ENCODE results near the gene PTPN3.
A peak's percentile ranks its signal among the peaks of the same experiment; 100 is the strongest.

PTPN3 gene

GRCh38 chr9:109416135-109416706 lies 81.9 kb downstream of the PTPN3 start:
- peak; percentile 44 for ATAC-seq
- H3K36me3 Mint-ChIP-seq: no peaks in the 10 kb centered on the region
- DNase-seq (ENCODE audit: low spot score in 2 of 2): no peak
- no peak overlapping the region for H3K4me3 Mint-ChIP-seq
- peaks cover 16% of the 10 kb centered on the region for H3K4me1 Mint-ChIP-seq
- H3K27ac Mint-ChIP-seq: no peak overlapping the region
- peaks cover 4% of the 10 kb centered on the region for H3K9me3 Mint-ChIP-seq

- DNase-seq (ENCODE audit: low spot score in 2 of 2) (no peak), ATAC-seq (no peak)
- H3K4me3 Mint-ChIP-seq: no peak overlapping the region
- H3K36me3 Mint-ChIP-seq: no peaks in the 10 kb centered on the region
- peaks cover 4% of the 10 kb centered on the region for H3K9me3 Mint-ChIP-seq
- peaks cover 22% of the 10 kb centered on the region for H3K4me1 Mint-ChIP-seq
- no peak overlapping the region for H3K27ac Mint-ChIP-seq
Measured at GRCh38 chr9:109414125-109414785, 83.9 kb downstream of the PTPN3 start.

GRCh38 chr9:109411798-109412352 lies 86.2 kb downstream of the PTPN3 start:
- H3K36me3 Mint-ChIP-seq: no peaks in the 10 kb centered on the region
- DNase-seq (ENCODE audit: low spot score in 2 of 2) (peak in 1 of 2 donors; percentile 55), ATAC-seq (peak; percentile 27)
- H3K4me1 Mint-ChIP-seq: peaks cover 22% of the 10 kb centered on the region
- peak overlapping the region; percentile 12 for H3K27ac Mint-ChIP-seq
- peak overlapping the region; percentile 17 for H3K4me3 Mint-ChIP-seq
- H3K9me3 Mint-ChIP-seq: peaks cover 4% of the 10 kb centered on the region

GRCh38 chr9:109411069-109411761 lies 86.9 kb downstream of the PTPN3 start:
- peaks cover 4% of the 10 kb centered on the region for H3K9me3 Mint-ChIP-seq
- peak in 1 of 2 donors; percentile 65 for DNase-seq (ENCODE audit: low spot score in 2 of 2)
- no peaks in the 10 kb centered on the region for H3K36me3 Mint-ChIP-seq
- peak overlapping the region; percentile 12 for H3K27ac Mint-ChIP-seq
- ATAC-seq: peak; percentile 79
- H3K4me1 Mint-ChIP-seq: peaks cover 22% of the 10 kb centered on the region
- H3K4me3 Mint-ChIP-seq: peak overlapping the region; percentile 17

- Mint-ChIP-seq H3K4me1 (peaks cover 22% of the 10 kb centered on the region), H3K9me3 (peaks cover 4% of the 10 kb centered on the region), H3K27ac (no peak overlapping the region), H3K36me3 (no peaks in the 10 kb centered on the region), H3K4me3 (no peak overlapping the region)
- ATAC-seq (no peak), DNase-seq (ENCODE audit: low spot score in 2 of 2) (no peak)
Measured at GRCh38 chr9:109409773-109410397, 88.2 kb downstream of the PTPN3 start.

- DNase-seq (ENCODE audit: low spot score in 2 of 2): no peak
- no peaks in the 10 kb centered on the region for H3K36me3 Mint-ChIP-seq
- no peak for ATAC-seq
- no peak overlapping the region for H3K4me3 Mint-ChIP-seq
- H3K27ac Mint-ChIP-seq: no peak overlapping the region
- peaks cover 22% of the 10 kb centered on the region for H3K4me1 Mint-ChIP-seq
- peaks cover 4% of the 10 kb centered on the region for H3K9me3 Mint-ChIP-seq
Measured at GRCh38 chr9:109408759-109409462, 89.2 kb downstream of the PTPN3 start.

- Mint-ChIP-seq H3K27ac (no peak overlapping the region), H3K36me3 (no peaks in the 10 kb centered on the region), H3K4me3 (no peak overlapping the region), H3K9me3 (no peaks in the 10 kb centered on the region), H3K4me1 (peaks cover 5% of the 10 kb centered on the region)
- DNase-seq (ENCODE audit: low spot score in 2 of 2) (no peak), ATAC-seq (no peak)
Measured at GRCh38 chr9:109403766-109404320, 94.3 kb downstream of the PTPN3 start.

GRCh38 chr9:109403116-109403515 lies 95.0 kb downstream of the PTPN3 start:
- Mint-ChIP-seq H3K9me3 (no peaks in the 10 kb centered on the region), H3K4me3 (no peak overlapping the region), H3K4me1 (peaks cover 5% of the 10 kb centered on the region), H3K27ac (no peak overlapping the region), H3K36me3 (no peaks in the 10 kb centered on the region)
- DNase-seq (ENCODE audit: low spot score in 2 of 2) (no peak), ATAC-seq (no peak)

- Mint-ChIP-seq H3K4me3 (no peak overlapping the region), H3K27ac (no peak overlapping the region), H3K36me3 (no peaks in the 10 kb centered on the region), H3K9me3 (no peaks in the 10 kb centered on the region), H3K4me1 (peaks cover 5% of the 10 kb centered on the region)
- DNase-seq (ENCODE audit: low spot score in 2 of 2) (no peak), ATAC-seq (no peak)
Measured at GRCh38 chr9:109401990-109402318, 96.2 kb downstream of the PTPN3 start.

GRCh38 chr9:109401169-109401989 lies 96.7 kb downstream of the PTPN3 start:
- ATAC-seq: no peak
- DNase-seq (ENCODE audit: low spot score in 2 of 2): peak in 1 of 2 donors; percentile 64
- H3K36me3 Mint-ChIP-seq: no peaks in the 10 kb centered on the region
- H3K9me3 Mint-ChIP-seq: no peaks in the 10 kb centered on the region
- H3K27ac Mint-ChIP-seq: no peak overlapping the region
- no peak overlapping the region for H3K4me3 Mint-ChIP-seq
- peaks cover 5% of the 10 kb centered on the region for H3K4me1 Mint-ChIP-seq

- H3K4me3 Mint-ChIP-seq: no peak overlapping the region
- H3K36me3 Mint-ChIP-seq: no peaks in the 10 kb centered on the region
- no peaks in the 10 kb centered on the region for H3K9me3 Mint-ChIP-seq
- H3K4me1 Mint-ChIP-seq: peaks cover 5% of the 10 kb centered on the region
- ATAC-seq: peak; percentile 69
- DNase-seq (ENCODE audit: low spot score in 2 of 2): no peak
- H3K27ac Mint-ChIP-seq: no peak overlapping the region
Measured at GRCh38 chr9:109399258-109399767, 98.8 kb downstream of the PTPN3 start.

- ATAC-seq: no peak
- no peak for DNase-seq (ENCODE audit: low spot score in 2 of 2)
- Mint-ChIP-seq H3K27ac (no peak overlapping the region), H3K9me3 (no peaks in the 10 kb centered on the region), H3K36me3 (no peaks in the 10 kb centered on the region), H3K4me1 (peaks cover 5% of the 10 kb centered on the region), H3K4me3 (no peak overlapping the region)
Measured at GRCh38 chr9:109391176-109391575, 106.9 kb downstream of the PTPN3 start.

- no peaks in the 10 kb centered on the region for H3K9me3 Mint-ChIP-seq
- no peak for ATAC-seq
- no peak overlapping the region for H3K27ac Mint-ChIP-seq
- no peak for DNase-seq (ENCODE audit: low spot score in 2 of 2)
- H3K36me3 Mint-ChIP-seq: no peaks in the 10 kb centered on the region
- no peak overlapping the region for H3K4me3 Mint-ChIP-seq
- H3K4me1 Mint-ChIP-seq: peaks cover 5% of the 10 kb centered on the region
Measured at GRCh38 chr9:109387856-109388255, 110.3 kb downstream of the PTPN3 start.

GRCh38 chr9:109387206-109387605 lies 110.9 kb downstream of the PTPN3 start:
- Mint-ChIP-seq H3K4me1 (peaks cover 5% of the 10 kb centered on the region), H3K4me3 (no peak overlapping the region), H3K9me3 (no peaks in the 10 kb centered on the region), H3K36me3 (no peaks in the 10 kb centered on the region), H3K27ac (no peak overlapping the region)
- ATAC-seq (peak; percentile 27), DNase-seq (ENCODE audit: low spot score in 2 of 2) (no peak)

Data from stimulated activated effector memory CD8-positive, alpha-beta T cell treated with anti-CD3 and anti-CD28 coated beads, Interleukin-12 subunit alpha, Interleukin-12 subunit beta, amount 100 ng/mL, for 72 hours (primary cell).